K562 (cell line): ENCODE data around the gene HMGA1. TPM values are rescaled to one million over a fixed set of nuclear protein-coding genes. Genes with fewer than 3 reads are reported as not detected.
A peak's percentile ranks its signal among the peaks of the same experiment; 100 is the strongest.

ENCODE experiments used
- CREM ChIP-seq: IDR thresholded peaks from 2 replicates; pipeline ENCODE4 v1.6.1; 2014; ENCODE audit warnings: antibody characterized with exemption, low read depth
- CXXC5 ChIP-seq: fragments of 250-450 bp; sonication (Bioruptor Pico); IDR thresholded peaks from 2 replicates; pipeline ENCODE4 v1.8.0; 2022; ENCODE audit warnings: inconsistent platforms, mild to moderate bottlenecking, moderate library complexity
- DEAF1 ChIP-seq: fragments of 450-650 bp; formaldehyde crosslinking; IDR thresholded peaks from 2 replicates; pipeline ENCODE4 v1.4.0; 2020; ENCODE audit warnings: mild to moderate bottlenecking, moderate library complexity
- NUFIP1 ChIP-seq: fragments of 450-650 bp; IDR thresholded peaks from 2 replicates; pipeline ENCODE4 v1.6.1; 2018; ENCODE audit not compliant: partially characterized antibody
- RNF2 ChIP-seq: sonication (generic); IDR thresholded peaks from 2 replicates; pipeline ENCODE4 v1.6.1; 2016
- SMARCE1 ChIP-seq: fragments of 450-650 bp; IDR thresholded peaks from 2 replicates; pipeline ENCODE4 v1.7.1; 2016; ENCODE audit warnings: mild to moderate bottlenecking
- STAT6 ChIP-seq: sonication (generic); formaldehyde crosslinking; IDR thresholded peaks from 2 replicates; pipeline ENCODE4 v1.8.1; 2023; ENCODE audit warnings: mild to moderate bottlenecking, missing genetic modification reagents
- TARDBP ChIP-seq: fragments of 450-650 bp; IDR thresholded peaks from 2 replicates; pipeline ENCODE4 v1.6.1; 2016
- YY1 ChIP-seq, 3 experiments: IDR thresholded peaks; 2 replicates each; pipeline ENCODE4 v1.6.1; 2011; ENCODE audit warnings: low read length in 2 of 3, mild to moderate bottlenecking in 2 of 3, moderate library complexity in 2 of 3, borderline replicate concordance in 1 of 3, control low read depth in 1 of 3, low read depth in 1 of 3; ENCODE audit not compliant: insufficient read depth in 3 of 3, insufficient replicate concordance in 2 of 3, control insufficient read depth in 1 of 3, insufficient read length in 1 of 3; ENCODE audit errors: extremely low read depth in 1 of 3
- ZEB2 ChIP-seq: fragments of 450-650 bp; IDR thresholded peaks from 2 replicates; pipeline ENCODE4 v1.6.1; 2016
- ZNF212 ChIP-seq: fragments of 450-650 bp; formaldehyde crosslinking; IDR thresholded peaks from 2 replicates; pipeline ENCODE4 v1.4.0; 2020; ENCODE audit warnings: mild to moderate bottlenecking
- ZNF41 ChIP-seq: fragments of 250-450 bp; sonication (Bioruptor Pico); conservative IDR thresholded peaks from 2 replicates; pipeline ENCODE4 v1.4.0; 2020; ENCODE audit warnings: mild to moderate bottlenecking
- polyA plus RNA-seq, 8 experiments: library from polyadenylated mRNA; depleted of rRNA in 4 of 8; stranded (reverse) in 5 of 8; unstranded in 3 of 8; fragments of >200 nt; fragmentation: Nextera tagmentation in 2 of 8; fragmentation: Illumina TruSeq in 1 of 8; extraction: Ambion mirVana in 2 of 8; extraction: Trizol in 1 of 8; gene quantifications; 2 replicates each; pipeline versions ENCODE4 v1.2.1 to v1.2.3, GENCODE V29; 2011 to 2014; ENCODE audit warnings: inconsistent platforms in 1 of 8, missing spikeins in 1 of 8
- total RNA-seq, 7 experiments: library from RNA; depleted of rRNA in 6 of 7; stranded (reverse); fragments of >200 nt in 6 of 7; fragmentation: Illumina TruSeq in 2 of 7; extraction: Trizol in 2 of 7; gene quantifications; 2 replicates each; pipeline versions ENCODE4 v1.2.1 to v1.2.3, GENCODE V29; 2011 to 2021; ENCODE audit warnings: low replicate concordance in 1 of 7
- TF ChIP-seq, protein P1 (sequence below): fragments of 450-650 bp; IDR thresholded peaks from 2 replicates; pipeline ENCODE4 v1.6.1; 2016; ENCODE audit warnings: low read depth, mild to moderate bottlenecking, moderate library complexity
- TF ChIP-seq, protein P2 (sequence below): sonication (generic); formaldehyde crosslinking; IDR thresholded peaks from 2 replicates; pipeline ENCODE4 v1.8.1; 2023; ENCODE audit warnings: mild to moderate bottlenecking, missing genetic modification reagents
- TF ChIP-seq, protein P3 (sequence below): fragments of 250-450 bp; sonication (Bioruptor Pico); IDR thresholded peaks from 2 replicates; pipeline ENCODE4 v1.8.0; 2022; ENCODE audit warnings: inconsistent platforms
- TF ChIP-seq, protein P4 (sequence below), 2 experiments: IDR thresholded peaks; 2 replicates each; pipeline ENCODE4 v1.6.1; 2011; ENCODE audit warnings: borderline replicate concordance in 1 of 2, control low read depth in 1 of 2, low read depth in 1 of 2, low read length in 1 of 2, mild to moderate bottlenecking in 1 of 2, mixed read lengths in 1 of 2, moderate library complexity in 1 of 2; ENCODE audit not compliant: insufficient read depth in 1 of 2, insufficient read length in 1 of 2, poor library complexity in 1 of 2, severe bottlenecking in 1 of 2; ENCODE audit errors: extremely low read depth in 1 of 2

HMGA1 gene
- total and polyA plus RNA-seq, 9 of the 15 experiments (the other 6 are each of a cell fraction or from before 2014, with no cell fraction given) = 27.8 to 1,947 (median 594) TPM

DNA sequence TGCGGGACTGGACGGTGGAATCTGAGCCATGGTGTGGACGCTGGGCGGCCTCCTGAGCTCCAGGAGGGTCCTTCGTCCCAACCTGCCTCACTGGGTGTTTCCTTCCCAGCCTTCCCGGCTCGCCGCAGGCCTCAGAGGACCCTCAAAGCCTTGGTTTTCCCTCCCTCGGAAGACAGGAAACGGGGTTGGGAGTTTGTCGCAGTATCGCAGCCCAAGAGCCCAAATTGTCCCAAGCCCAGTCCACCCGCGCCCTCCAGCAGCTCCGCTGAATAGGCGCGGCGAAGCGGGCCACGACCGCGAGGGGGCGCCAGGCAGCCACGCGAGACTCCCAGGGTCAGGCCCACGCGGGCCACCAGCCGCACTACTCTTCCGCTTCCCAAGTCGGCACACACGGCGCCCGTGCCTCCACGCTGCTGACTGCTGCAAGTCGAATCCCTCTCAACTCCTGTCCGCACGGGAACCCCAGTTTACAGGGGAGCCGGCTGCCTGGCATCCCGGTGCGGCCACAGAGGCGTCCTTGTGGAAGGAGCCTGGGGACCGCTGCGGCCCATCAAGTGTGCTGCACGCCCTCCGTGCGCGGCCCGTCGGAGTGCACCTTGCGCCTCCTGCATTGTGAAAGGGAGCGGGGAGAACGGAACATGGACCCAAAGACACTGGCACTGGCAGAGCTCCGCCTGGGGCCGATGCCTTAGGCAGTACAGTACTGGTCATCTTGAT is 40.4 kb upstream of the HMGA1 start (continued):
- peak in 2 of 3 experiments; percentile 21 to 62 for TF ChIP-seq YY1 (IDR thresholded peaks at IDR 0.05; ENCODE audit: borderline replicate concordance in 1 of 3, control insufficient read depth in 1 of 3, extremely low read depth in 1 of 3, insufficient read depth in 3 of 3, insufficient read length in 1 of 3, insufficient replicate concordance in 2 of 3, low read depth in 1 of 3, low read length in 2 of 3)
- TF ChIP-seq CXXC5 (CRISPR knock-in tag) = peak; percentile 79
- TF ChIP-seq NUFIP1 = no peak
- TF ChIP-seq, protein P1, sequence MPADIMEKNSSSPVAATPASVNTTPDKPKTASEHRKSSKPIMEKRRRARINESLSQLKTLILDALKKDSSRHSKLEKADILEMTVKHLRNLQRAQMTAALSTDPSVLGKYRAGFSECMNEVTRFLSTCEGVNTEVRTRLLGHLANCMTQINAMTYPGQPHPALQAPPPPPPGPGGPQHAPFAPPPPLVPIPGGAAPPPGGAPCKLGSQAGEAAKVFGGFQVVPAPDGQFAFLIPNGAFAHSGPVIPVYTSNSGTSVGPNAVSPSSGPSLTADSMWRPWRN = no peak
- TF ChIP-seq TARDBP = peak; percentile 97
- TF ChIP-seq, protein P2, sequence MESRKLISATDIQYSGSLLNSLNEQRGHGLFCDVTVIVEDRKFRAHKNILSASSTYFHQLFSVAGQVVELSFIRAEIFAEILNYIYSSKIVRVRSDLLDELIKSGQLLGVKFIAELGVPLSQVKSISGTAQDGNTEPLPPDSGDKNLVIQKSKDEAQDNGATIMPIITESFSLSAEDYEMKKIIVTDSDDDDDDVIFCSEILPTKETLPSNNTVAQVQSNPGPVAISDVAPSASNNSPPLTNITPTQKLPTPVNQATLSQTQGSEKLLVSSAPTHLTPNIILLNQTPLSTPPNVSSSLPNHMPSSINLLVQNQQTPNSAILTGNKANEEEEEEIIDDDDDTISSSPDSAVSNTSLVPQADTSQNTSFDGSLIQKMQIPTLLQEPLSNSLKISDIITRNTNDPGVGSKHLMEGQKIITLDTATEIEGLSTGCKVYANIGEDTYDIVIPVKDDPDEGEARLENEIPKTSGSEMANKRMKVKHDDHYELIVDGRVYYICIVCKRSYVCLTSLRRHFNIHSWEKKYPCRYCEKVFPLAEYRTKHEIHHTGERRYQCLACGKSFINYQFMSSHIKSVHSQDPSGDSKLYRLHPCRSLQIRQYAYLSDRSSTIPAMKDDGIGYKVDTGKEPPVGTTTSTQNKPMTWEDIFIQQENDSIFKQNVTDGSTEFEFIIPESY (CRISPR knock-in tag) = peak; percentile 97
- TF ChIP-seq ZNF212 (CRISPR knock-in tag) = no peak
- no peak for TF ChIP-seq ZNF41
- TF ChIP-seq, protein P3, sequence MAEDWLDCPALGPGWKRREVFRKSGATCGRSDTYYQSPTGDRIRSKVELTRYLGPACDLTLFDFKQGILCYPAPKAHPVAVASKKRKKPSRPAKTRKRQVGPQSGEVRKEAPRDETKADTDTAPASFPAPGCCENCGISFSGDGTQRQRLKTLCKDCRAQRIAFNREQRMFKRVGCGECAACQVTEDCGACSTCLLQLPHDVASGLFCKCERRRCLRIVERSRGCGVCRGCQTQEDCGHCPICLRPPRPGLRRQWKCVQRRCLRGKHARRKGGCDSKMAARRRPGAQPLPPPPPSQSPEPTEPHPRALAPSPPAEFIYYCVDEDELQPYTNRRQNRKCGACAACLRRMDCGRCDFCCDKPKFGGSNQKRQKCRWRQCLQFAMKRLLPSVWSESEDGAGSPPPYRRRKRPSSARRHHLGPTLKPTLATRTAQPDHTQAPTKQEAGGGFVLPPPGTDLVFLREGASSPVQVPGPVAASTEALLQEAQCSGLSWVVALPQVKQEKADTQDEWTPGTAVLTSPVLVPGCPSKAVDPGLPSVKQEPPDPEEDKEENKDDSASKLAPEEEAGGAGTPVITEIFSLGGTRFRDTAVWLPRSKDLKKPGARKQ (CRISPR knock-in tag) = peak; percentile 97
- peak; percentile 66; the same call in 1 of the 2 replicates for TF ChIP-seq STAT6 (CRISPR knock-in tag)
- TF ChIP-seq DEAF1 (CRISPR knock-in tag) = peak; percentile 92
- peak; percentile 73 for TF ChIP-seq RNF2
- TF ChIP-seq ZEB2 = peak; percentile 52; the same call in 1 of the 2 replicates
- TF ChIP-seq, protein P4, sequence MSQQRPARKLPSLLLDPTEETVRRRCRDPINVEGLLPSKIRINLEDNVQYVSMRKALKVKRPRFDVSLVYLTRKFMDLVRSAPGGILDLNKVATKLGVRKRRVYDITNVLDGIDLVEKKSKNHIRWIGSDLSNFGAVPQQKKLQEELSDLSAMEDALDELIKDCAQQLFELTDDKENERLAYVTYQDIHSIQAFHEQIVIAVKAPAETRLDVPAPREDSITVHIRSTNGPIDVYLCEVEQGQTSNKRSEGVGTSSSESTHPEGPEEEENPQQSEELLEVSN (IDR thresholded peaks at IDR 0.05; ENCODE audit: borderline replicate concordance in 1 of 2, extremely low read depth in 1 of 2, insufficient read depth in 1 of 2, insufficient read length in 1 of 2, low read depth in 1 of 2, low read length in 1 of 2, poor library complexity in 1 of 2, severe bottlenecking in 1 of 2) = peak; percentile 65 to 69
- peak; percentile 55; the same call in 1 of the 2 replicates for TF ChIP-seq CREM
- no peak for TF ChIP-seq SMARCE1
